Measurements from ENCODE around the gene FAM163B.
"Not testable (repeated sequence)": the region's sequence is repeated elsewhere in the genome, so short reads cannot be mapped to it uniquely, and the experiment has no call there.

FAM163B gene

DNA sequence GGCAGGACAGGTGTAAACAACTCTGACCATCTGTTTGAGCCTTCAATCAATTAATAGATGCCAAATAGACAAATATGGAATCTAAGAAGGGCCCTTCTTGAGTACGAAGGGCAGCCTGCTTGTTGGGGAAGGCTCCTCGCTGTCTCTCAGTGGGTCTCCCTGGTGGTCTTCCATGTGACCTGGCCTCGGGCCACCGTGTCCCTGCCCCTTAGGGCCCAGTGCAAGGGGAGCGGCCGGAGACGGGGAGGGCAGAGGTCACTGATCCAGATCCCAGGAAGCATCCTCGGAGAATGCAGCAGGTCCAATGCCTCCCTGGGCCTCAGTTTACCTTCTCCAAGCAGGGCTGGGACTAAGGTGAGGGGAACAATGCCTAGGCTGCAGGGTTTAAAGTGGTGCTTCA is 29.5 kb upstream of the FAM163B start:
- DNase-seq: no peak

- DNase-seq: no peak
Measured at GRCh38 chr9:133638076-133638475, 28.9 kb upstream of the FAM163B start.

DNA sequence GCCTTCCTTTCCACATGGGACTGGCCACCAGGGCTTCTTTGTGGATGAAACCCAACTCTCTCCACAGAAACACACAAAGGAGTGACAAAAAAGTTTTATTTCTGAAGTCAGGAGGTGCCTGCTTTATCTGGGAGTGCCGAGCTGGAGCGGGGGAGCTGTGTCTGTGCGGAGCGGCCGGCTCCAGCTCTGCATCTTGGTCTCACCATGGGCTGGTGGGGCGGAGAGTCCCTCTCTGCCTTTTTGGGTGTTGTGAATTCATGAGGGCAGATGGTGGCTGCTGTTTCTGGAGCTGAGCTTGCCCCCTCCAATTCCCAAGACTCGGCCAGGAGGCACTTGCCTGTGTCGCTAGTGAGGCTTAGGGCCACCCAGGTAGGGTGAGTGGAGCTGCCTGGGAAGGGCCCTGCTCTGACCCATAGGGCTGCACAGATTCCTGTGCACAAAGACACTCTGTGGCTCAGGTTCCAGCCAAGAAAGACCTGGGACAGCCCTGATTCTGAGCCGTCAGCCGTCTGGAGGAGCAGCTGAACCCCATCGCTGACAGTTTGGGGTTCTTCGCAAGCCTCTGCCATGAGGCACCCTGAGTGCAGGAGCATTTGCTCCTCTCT is 28.4 kb upstream of the FAM163B start:
- no peak for DNase-seq

DNA sequence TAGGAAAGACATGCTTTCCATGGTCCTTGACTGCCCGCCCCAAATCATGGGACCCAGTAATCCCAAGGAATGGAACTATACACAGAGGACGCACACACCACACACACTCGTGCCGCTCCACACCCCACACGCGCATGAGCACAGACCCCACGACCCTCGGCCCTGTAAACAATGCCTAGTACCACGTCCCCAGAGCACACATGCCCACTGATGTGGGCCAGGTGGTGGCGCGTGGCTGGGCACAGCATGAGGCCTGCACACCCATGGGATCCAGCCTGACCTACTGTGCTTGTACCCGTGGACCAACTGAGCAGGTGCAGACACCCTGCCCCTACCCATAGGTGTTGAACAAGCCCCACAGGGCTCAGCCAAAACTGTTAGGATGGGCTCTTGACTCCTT is 27.7 kb upstream of the FAM163B start:
- no peak for DNase-seq

DNA sequence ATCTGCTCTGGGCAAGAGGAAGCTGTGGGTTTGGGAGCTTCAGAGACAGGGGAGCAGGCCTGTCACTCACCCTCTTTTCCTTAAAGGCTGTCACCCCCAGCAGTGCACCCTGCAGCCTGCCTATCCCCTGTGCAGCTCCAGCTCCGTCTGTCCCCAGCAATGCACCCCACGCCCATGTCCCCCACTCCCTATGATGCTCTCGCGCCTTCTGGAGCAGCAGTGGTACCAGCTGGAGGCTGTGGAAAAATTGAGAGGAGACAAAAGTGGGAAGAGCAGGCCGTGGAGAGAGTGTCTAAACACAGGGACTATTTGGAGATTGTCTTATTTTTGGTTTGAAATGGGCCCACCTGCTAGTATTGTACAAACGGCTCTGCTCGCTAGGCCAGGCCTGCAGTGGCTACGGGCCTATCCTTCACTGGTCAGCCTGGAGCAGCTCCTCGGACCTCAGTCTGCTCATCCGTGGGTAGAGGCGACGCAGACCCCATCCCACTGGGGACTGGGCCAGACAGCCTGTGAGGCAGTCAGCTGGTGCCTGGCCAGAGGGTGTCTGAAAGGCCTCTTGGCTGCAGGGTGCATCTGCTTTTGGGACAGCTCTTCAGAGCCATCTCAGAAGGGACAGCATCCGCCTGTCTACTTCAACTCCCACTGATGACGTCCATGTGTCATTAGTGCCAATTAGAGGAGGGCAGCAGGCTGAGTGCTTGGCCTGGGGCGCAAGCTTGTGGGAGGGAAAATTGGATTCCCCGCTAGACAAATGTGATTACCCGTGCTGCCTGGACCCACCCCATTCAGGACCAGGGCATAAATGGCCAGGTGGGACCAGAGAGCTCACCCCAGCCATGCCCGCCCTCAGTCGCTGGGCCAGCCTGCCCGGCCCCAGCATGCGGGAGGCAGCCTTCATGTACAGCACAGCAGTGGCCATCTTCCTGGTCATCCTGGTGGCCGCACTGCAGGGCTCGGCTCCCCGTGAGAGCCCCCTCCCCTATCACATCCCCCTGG is 26.6 kb upstream of the FAM163B start, which contains the start of gene DBH:
Gene DBH, plus strand, starts transcription at position 831 of the 999 bp plus-strand sequence. Its CDS starts 9 bp downstream, at position 840.
- no peak for DNase-seq

GRCh38 chr9:133635098-133635497 is 25.9 kb upstream of the FAM163B start:
- DNase-seq: no peak

GRCh38 chr9:133634081-133634691 is 25.0 kb upstream of the FAM163B start:
- no peak for DNase-seq

DNA sequence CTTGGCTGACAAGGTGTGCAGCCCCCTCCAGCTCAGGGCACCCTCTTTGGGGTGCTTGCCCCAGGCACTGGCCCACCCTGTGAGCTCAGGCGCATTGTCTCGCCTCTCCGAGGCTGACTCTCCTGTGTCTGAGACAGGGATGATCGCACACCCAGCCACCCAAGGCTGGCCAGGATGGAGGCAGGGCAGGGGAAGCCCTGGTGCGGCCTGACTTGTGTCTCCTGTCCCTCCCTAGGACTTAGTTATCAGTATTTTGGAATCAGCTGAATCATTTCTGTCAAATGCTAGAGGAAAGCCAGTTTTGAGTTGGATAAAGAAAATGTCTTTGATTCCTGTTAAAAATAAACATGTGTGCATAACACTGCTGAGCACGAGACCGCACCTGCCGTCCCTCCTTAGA is 24.5 kb upstream of the FAM163B start:
- DNase-seq: no peak

- DNase-seq: no peak
Measured at GRCh38 chr9:133632806-133633680, 23.9 kb upstream of the FAM163B start.

GRCh38 chr9:133631111-133631510 is 21.9 kb upstream of the FAM163B start:
- DNase-seq: no peak

DNA sequence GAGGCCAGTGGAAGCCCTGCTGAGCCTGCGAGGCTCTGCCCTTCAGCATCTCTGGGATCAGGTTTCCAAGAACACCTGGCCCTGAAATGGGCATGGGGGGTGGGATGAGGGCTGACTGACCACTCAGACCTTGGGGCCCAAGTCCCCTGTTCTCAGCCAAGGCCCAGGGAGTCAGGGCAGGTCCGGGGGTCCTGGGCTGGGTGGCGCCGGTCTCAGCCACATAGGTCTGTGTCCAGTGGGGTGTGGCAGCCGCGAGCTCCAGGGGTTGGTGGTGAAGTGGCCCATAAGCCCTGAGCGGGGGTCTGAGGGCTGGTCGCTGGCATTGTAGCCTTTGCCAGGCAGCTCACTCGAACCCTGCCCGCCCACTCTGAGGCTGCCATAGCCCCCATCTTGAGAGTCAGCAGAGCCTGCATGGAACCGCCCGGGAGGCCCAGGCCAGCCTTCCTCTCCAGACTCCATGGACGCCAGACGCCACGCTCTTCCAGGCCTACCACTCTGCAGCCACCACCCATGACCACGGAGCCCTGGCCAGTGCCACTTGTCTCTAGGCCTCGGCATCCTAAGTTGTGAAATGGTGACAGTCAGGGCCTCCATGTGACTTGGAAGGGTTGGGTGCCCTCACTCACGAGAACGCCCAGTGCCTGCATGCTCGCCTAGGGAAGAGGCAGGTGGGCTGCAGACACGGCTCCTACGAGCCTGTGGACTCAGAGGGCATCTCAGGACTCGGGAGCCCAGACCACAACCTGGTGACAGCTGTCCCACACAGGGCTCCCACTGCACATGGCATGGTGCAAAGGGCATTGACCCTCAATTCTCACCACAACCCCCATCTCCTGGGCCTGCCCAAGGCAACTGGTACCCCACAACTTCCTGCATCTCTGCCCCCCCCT is 20.3 kb upstream of the FAM163B start:
- no peak for DNase-seq

DNA sequence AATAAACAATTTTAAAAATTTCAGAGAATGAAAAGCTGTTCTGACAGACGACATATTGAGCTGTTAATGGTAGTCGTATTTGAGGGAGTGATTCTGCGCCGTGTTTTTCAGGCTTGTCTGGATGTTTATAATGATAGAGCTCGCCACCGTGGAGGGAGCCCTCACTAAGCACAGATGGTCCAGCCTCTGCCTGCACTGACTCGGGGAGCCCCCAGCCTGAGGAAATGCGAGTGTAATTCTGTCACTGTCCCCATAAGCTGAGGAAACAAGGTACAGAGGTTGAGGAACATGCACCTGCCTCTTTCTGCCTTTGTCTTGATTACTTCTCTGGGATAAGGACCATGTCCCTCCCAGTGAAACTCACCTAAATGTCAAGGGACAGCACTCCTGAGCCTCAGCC is 19.6 kb upstream of the FAM163B start:
- DNase-seq: no peak

- no peak for DNase-seq
Measured at GRCh38 chr9:133627341-133627740, 18.2 kb upstream of the FAM163B start.

DNA sequence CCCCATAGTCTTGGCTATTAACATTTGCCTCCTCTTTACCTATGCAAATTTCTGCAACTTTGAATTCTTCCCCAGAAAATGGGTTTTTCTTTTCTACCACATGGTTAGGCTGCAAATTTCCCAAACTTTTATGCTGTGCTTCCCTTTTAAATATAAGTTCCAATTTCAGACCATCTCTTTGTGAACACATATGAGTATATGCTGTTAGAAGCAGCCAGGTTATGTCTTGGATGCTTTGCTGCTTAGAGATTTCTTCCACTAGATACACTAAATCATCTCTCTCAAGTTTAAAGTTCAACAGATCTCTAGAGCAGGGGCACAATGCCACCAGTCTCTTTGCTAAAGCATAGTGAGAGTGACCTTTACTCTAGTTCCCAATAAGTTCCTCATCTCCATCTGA is 16.8 kb upstream of the FAM163B start:
- not testable (repeated sequence) for DNase-seq

DNA sequence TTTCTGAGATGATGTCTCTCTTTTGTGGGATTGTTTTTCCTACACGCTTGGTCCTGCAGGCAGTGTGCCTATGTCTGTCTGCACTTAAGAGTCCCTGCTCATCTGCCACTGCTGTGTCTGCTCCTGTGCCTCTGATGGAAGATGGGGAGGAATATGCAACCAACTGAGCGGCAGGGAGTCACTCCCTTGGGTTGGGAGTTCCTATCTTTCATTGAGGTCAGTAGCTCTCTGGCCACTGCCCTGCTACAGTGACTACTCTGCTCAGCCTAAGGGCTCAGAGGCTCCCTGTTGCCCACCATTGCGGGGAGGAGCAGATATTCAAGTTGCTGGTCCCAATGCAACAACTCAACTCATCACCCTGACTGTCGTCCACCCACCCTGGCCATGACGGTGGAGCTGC is 13.4 kb upstream of the FAM163B start:
- no peak for DNase-seq

DNA sequence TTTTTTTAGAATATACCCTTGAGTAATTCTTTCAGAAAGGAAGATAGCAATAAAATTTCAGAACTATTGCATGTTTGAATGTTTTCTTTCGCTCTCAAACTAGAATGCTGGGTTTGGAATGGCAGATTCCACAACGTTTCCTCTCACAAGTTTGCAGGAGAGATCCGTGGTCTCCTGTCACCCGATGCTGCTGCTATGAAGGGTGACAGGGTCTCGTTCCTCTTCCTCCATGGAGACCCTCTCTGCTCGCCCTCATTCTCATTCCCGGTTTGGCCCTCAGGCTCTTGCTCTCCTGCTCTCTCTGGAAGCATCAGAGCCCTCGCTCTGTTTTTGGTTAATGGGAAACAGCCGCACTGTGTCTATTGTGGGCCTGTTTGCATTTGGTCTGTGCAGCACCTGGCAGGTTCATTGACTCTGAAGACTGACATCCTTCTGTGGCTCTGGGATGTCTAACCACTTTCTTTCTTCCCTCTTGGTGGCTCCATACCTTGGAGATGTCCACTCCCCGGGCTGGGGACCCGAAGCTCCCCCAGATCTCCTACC is 12.6 kb upstream of the FAM163B start:
- no peak for DNase-seq

DNA sequence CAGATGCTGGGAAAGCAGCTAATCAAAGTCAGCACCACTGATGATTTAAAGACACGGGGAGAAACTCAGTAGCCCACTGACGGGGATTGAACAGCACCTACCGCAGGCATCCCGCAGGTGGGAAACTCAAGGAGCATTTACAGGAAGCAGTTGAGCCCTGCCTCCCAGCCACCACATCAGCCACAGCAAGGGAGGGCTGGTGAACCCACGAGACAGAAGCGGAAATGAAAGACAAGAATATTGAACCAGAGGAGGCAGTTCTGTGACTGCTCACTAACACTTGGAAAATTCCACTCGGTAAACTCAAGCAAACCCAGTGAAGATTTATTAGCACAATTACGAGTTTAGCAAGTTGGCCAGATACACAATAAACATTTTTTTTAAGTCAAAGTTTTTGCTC is 10.6 kb upstream of the FAM163B start:
- peak; percentile 72 to 77 for DNase-seq

DNA sequence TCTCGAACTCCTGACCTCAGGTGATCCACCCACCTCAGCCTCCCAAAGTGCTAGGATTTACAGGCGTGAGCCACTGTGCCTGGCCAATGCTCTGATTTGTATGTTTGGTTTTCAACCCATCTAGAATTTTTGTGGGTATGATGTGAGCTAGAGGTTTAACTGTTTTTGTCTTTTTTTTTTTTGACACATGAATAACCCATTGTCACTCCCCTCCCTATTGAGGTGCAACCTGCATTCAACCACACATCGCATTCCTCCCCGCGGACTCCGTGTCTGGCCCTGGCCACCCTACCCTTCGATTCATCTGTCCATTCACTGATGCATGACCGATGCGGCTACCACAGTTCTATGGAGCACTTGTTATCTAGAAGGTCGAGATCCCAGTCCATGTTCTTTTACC is 9.5 kb upstream of the FAM163B start:
- DNase-seq: no peak

GRCh38 chr9:133616643-133617405 is 7.6 kb upstream of the FAM163B start:
- DNase-seq: no peak

DNA sequence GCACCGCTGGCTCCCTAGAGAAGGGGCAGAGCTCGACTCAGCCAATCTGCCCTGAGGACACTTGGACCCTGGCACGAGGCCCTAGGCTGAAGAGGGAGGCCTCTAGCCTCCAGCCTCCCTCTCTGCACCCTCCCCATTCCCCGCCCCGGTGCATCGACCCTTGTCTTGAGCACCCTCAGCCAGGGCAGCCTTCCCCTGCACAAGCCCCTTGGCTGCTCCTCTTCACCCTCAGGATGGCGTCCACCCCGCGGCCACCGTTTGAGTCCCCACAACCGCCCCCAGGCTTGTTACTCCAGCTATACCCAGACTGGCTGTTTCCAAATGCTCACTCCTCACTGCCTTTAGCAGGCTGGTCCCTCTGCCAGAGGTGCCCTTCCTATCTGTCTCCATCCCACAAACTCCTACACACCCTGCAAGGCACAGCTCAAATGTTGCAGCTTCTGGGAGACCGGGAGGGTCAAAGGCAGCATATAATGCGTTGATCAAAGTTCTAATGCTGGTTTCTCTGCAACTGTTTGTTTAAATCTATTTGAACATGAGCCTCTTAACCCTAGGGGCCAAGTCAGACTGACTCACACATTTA is 6.5 kb upstream of the FAM163B start:
- DNase-seq: no peak

Data from CD4-positive, alpha-beta T cell treated with Interferon alpha-2 for 1 hour (primary cell).